GM18861 (cell line): ENCODE measurements around the gene ZNF688.

Experiments
- ATAC-seq: cut with Tn5 transposase; IDR thresholded peaks from one replicate; pipeline ENCODE4 v1.9.1; 2021; ENCODE audit not compliant: unreplicated experiment

The ZNF688 gene

DNA sequence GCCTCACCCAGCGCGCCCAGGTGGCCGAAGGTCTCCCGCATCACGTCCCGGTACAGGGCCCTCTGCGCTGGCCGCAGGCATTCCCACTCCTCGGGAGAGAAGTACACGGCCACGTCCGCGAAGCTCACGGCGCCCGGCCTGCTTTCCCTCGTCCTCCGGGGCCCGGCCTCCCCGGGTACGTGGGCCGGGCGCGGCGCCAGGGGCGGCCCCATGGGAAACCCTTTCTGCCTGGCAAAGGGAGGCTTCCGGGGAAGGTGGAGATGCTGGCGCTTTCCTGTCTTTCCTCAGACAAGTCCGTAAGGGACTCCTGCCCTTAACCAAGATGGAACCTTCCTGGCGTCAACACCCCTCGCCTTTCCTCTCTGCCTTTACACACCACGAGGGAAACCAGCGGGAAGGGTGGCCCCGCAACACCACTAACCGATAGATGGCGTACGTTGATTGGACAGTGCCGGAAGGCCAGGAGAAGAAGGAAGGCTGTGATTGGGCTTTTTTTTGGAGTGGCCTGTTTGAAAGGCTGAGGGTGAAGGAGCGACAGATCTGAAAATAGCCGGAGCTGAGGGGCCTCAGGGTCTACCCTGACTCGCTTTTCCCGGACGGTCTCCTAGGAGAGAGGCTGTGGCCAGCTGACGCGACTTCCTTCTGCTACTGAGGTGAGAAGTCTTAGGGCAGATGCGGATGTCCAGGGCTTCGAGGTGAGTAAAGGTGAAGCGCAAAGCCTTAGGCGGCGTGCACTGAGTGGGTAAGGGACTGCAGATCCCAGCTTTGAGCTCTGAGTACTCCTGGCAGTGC lies 14.1 kb upstream of the ZNF688 start, which contains the start of gene ZNF785:
Gene ZNF785, minus strand, starts transcription at position 298 of the 792 bp plus-strand sequence. Its CDS starts 86 bp downstream, at position 212.
- ATAC-seq, result peak; percentile 86

DNA sequence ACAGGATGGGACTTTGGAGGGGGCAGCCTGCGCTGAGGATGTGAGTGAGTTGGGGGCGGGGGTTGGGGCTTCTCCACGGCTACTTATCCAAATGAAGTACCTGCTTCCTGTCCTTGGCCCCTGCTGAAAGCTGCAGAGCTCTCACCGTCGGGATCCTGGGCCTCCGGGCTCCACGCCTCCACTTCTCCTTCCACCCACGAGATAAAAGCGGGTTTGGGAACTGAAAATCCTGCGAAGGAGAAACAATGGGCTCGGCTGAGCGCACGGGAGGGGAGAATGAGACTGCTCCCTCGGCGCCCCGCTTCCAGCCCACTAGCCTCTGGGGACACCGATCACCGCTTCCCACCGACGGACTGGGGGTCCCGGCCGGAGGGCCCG lies 13.5 kb upstream of the ZNF688 start:
- peak; percentile 19 for ATAC-seq

DNA sequence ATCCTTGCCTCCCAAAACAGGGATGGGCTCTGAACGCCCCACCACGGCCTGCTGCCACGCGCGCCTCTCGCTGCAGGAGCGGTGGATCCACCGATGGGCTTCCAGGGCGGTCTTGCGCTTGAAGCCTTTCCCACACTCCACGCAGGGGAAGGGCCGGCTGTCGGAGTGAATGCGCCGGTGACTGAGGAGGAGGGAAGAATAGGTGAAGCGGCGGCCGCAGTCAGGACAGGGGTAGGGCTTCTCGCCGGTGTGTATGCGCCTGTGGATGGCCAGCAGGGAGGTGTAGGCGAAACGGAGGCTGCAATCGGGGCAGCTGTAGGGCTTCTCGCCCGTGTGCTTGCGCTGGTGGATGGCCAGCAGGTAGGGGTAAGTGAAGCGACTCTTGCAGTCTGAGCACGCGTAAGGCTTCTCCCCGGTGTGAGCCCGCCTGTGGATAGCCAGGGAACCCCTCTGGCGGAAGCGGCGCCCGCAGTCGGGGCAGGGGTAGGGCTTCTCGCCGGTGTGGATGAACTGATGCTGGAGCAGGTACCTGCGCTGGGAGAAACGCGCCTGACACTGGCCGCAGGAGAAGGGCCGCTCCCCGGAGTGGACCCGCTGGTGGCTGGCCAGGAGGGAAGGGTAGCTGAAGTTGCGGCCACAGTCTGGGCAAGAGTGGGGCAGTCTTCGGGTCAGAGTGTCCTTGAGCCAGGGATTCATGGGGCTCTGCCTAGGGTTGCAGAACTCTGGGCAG lies 11.3 kb upstream of the ZNF688 start:
- no peak for ATAC-seq

DNA sequence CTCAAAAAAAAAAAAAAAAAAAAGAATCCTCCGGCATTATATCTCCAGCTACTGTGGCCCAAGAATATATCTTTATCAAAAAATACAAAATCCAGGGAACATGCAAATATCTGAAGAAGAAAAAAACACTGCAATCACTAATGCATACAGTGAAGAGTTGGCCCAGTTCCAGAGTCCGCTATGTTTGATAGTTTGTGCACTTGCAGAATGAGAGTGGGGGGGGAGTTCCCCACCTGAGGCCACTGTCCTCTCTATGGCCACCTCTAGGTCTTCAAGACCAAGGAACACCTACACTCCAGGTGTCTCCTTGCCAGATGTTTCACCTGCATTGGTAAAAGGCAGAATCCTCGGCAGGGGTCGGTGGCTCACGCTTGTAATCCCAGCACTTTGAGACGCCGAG lies 9.9 kb upstream of the ZNF688 start:
- ATAC-seq, result no peak

DNA sequence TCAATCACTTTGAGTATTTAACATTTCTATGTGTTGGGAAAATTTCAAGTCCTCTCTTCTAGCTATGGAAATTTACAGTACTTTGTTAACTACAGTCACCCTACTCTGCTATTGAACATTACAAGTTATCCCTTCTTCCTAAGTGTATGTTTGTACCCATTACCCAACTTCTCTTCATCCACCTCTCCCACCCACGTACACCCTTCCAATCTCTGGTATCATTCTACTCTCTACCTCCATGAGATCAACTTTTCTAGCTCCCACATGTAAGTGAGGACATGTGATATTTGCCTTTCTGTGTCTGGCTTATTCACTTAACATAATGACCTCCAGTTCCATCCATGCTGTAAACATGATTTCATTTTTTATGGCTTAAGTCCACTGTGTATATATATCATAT lies 3.2 kb upstream of the ZNF688 start:
- ATAC-seq, result no peak

DNA sequence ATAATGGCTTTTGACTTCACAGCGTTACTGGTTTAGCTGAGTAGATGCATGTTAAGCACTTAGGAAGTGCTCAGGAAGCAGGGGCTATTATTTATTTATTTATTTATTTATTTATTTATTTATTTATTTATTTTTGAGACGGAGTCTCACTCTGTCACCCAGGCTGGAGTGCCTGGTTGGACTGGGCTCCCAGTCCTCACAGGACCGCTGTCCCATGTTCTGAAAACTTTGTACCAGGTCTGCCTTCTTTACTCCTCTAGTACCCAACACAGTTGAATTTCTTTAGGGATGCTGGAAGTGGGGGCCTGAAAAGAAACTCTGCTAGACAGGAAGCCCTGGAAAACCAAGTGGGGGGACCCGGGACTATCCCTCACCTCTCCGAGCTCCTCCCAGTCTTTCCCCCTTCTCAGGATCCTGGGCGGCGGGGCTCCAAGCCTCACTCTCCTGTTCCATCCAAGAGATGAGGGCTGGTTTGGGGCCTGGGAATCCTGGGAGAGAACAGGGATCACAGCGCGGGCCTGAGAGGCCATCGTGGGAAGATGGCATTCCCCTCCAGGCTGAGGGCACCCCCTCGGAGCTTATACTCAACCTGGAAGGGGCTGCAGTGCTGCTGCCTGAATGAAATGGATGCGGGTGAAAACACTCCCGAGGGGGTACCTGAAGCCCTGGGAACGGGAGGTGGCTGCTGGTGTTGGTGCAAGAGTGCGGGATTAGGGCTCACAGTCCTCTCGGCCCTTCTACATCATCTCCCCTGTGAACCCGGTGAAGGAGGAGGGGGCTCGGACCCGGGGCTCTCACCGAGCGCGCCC lies 674 bp downstream of the ZNF688 start:
- ATAC-seq, result no peak

DNA sequence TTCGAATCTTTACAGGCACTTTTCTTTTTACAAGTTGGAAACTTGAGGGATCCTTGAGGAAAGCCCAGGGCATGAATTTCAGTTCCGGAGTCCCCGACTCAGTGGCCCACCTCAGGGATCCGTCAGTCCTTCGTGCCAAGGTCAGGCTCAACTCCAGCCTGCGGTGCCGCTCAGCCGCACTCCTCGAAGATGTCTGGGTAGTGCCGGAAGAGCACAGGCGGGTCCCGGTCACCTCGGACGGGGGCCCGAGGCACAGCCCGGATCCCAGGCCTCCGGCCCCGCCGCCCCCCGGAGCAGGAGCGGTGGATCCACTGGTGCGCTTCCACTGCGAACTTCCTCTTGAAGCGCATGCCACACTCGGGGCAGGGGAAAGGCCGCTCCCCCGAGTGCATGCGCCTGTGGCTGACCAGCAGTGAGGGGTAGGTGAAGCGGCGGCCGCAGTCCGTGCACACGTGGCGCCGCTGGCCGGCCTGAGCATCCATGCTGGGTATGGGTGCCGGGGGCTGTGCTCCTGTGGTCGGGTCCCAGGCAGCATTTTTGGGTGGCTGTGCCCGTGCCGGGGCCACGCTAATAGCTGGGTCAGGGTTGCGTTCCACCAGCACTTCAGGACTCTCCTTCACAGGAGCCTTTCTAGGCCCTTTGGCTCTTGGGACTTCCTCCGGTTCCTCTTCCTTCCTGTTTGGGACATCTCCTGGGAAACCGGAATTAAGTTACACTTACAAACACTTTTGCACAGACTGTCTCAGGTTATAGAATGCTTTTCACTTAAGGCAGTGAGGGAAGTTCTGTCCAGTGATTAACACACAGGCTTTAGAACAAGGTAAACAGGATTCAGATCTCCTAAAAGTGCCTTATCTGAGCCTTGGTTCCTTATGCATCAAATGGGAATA lies 1.5 kb downstream of the ZNF688 start:
- ATAC-seq, result no peak

DNA sequence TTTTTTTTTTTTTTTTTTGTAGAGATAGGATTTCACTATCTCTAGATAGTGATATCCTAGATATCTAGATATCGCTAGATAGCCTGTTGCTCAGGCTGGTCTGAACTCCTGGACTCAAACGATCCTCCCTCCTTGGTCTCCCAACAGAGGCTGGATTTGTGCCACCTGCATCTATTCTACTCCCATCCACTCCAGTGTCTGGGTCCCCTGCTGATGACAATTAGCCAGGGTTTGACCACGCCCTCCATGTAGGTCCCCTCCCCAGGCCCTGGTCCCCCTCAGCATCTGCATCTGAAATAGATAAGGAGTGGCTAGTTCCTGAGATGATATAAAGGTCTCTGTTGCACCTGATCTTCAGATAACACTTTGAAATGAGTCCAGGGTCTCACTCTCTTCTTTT lies 2.2 kb downstream of the ZNF688 start:
- no peak for ATAC-seq

DNA sequence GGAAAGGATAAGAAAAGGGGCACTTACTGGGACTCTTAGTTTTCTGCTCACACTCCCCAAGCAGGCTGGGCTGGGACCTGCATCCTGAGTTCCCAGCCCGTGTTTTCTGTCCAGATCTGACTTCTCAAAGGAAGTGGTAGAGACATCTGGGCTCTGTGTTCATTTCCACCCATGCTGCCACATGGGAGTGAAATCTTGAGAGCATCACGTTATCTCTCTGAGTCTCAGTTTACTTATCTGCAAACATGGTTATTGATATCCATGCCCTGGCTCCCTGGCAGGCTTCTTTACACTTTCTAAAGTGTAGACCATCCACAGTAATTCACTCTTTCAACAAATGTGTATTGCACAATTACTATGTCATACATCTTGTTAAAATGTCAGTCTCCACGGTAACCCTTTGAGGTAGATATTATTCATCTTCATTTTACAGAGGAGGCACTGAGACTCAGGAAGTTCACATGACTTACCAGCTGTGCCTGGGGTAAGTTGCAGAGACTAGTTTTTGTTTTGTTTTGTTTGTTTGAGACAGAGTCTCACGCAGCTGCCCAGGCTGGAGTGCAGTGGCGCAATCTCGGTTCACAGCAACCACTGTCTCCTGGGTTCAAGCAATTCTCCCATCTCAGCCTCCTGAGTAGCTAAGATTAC lies 3.4 kb downstream of the ZNF688 start:
- ATAC-seq, result no peak

DNA sequence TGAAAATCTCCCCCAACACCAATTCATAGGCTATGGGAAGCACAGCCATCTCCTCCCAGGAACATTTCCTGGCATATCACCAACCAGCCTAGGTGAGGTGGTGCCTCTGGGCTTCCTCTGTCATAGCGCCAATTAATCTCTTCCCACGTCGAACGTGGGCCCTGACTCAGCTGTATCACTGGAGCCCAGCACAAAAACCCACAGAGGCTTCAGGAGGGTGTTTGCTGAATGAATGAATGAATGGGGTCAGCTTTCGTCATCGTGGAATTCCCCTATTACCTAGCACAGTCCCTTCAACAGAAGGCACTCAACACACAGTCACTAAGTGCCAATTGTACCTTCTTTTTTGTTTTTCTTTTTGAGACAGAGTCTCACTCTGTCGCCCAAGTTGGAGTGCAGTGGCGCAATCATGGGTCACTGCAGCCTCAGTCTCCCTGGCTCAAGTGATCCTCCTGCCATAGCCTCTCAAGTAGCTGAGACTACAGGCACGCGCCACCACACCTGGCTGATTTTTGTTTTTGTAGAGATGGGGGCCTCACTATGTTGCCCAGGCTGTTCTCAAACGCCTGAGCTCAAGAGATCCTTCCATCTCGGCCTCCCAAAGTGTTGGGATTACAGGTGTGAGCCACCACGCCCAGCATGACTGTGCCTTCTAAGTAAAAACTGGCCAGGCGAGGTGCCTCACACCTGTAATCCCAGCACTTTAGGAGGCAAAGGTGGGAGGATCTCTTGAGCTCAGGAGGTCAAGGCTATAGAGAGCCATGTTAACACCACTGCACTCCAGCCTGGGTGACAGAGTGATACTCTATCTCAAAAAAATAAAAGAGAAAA lies 4.1 kb downstream of the ZNF688 start:
- ATAC-seq, result no peak

DNA sequence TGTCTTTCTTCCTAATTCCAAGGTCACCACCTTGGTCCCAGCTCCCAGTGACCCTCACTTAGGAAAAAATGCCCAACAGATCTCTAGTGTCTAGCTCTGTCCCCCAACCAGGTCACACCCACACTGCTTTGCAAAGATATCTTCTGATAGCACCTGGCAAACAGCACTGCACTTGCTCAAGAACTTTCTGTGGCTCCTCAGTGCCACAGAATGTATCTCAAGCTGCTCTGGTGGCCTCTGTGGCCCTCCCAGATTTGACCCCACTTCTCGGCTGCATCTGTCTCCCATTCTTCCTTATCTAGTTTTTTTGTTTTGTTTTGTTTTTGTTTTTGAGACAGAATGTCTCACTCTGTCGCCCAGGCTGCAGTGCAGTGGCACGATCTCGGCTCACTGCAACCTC lies 5.0 kb downstream of the ZNF688 start:
- no peak for ATAC-seq

DNA sequence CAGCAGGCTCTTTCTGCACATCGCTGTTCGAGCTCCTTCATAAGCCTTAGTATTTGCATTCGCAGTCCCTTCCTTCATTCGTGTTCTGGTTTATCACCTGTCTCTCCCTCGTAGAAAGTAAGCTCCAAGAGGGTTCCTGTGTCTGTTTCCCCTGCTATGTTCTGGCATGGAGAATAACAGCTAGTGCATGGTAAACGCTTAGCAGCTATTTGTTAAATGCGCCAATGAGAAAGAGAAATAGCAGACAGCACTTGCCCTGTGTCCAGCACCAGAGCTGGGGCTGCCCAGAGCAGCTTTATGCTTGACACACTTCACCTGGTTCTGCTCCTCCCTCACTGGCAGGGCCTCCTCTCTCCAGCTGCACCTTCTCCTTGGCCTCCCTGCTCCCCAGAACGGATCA lies 5.5 kb downstream of the ZNF688 start:
- no peak for ATAC-seq

DNA sequence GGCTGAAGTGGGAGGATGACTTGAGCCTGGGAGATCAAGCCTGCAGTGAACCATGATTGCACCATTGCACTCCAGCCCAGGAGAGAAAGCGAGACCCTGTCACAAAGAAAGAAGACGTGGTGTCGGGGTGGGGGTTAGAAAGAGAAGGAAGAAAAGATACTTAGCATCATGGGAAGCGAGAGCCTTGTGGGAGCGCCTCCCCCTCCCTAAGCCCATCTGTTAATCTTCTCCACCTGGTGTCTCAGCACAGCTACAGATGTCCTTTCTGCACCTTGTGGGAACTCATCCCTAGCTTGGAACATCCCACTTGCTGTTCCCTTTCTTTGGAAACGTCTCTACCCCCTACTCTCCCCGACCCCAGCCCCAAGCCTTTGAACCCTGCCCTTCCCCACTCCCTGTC lies 6.0 kb downstream of the ZNF688 start:
- ATAC-seq, result no peak

DNA sequence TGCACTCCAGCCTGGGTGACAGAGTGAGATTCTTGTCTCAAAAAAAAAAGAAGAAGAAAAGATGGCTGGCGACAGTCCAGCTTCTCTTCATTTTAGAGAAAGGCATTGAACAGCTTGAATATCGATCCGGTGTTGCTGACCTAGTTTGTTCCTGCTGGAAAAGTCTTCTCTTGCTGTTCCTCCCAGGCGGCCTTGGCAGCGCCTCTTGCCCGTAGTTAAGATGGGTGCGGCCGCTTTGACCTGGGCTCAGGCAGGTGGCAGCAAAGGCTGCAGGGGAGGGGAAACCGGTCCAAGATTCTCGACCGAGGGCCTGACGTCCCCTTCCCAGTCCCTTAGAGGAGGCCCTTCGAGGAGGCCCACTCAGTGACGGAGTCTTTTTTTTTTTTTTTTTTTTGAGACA lies 9.5 kb downstream of the ZNF688 start:
- no peak for ATAC-seq

DNA sequence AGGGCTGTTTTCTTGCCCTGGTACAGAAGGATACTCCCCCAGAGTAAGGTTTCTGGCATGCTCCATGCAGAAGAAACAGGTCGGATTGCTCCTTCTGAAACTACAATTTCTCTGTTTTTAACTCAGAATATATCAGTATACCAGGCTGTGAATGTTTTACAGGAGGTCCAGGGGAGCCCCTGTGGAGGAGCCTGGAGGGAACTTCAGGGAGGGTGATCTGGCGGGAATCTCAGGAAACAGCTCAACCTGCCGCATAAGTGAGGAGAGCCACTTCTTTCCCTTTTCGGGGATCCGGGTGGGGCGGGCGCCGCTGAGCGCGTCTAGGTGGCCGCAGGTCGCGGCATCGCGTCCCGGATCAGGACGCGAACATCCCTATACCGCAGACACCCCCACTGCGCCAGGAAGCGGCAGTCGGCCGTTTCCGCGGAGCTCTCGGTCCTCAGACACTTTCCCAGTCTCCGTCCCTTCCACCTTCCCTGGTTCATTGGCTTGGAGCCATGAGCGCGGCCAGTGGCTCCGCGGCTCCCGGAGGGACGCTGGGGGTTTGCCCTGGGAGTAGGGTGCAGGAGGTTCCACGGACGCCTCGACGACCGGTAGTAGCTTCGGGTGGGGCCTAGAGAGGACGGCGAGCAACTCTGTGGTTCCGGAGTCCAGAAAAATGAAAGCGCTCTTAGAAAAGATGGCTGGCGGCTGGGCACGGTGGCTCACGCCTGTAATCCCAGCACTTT lies 10.3 kb downstream of the ZNF688 start:
- ATAC-seq, result no peak

DNA sequence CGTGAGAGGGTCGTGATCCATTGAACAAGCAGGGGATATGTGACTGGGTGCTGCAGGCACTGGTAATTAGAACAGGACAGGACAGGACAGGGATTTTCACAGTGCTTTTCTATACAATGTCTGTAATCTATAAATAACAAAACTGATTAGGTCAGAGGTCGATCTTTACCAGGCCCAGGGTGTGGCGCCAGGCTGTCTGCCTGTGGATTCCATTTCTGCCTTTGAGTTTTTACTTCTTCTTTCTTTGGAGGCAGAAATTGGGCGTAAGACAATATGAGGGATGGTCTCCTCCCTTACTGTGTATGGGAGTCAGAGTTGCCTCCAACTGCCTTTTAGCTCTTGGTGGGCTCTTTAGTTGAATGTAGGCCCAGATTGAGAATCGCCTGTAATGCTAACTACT lies 11.8 kb downstream of the ZNF688 start:
- no peak for ATAC-seq

DNA sequence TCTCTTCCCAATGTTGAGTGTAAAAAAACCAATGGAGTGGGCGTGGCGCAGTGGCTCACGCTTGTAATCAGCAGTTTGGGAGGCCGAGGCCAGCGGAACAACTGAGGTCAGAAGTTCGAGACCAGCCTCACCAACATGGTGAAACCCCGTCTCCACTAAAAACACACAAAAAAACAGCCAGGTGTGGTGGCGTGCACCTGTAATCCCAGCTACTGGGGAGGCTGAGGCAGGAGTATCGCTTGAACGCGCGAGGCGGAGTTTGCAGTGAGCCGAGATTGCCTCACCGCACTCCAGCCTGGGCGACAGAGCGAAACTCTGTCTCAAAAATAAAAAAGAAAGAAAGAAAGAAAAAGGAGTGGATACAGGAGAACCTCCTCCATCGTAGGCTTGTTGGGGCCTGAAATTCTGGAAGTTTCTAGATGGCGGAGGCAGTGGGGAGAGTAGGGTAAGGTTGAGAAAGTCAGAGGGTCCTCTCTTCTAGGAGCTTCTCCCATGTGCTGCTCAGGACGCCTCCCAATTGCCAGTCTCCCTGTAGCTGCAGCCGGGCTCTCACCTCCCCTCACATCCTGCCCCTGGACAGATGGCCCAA lies 12.6 kb downstream of the ZNF688 start:
- ATAC-seq, result no peak
